Liver (tissue), 9 donors: Measurements from ENCODE around the gene EIF1B. TPM values are rescaled to one million over a fixed set of nuclear protein-coding genes. Genes with fewer than 3 reads are reported as not detected.

Experiments
- DNase-seq: peaks from one replicate; pipeline ENCODE4 v3.0.0-alpha.2; 2017; ENCODE audit warnings: low spot score
- H3K27ac ChIP-seq, 2 donors: one replicate each; pipeline ENCODE4 v1.7.0; 2013; ENCODE audit warnings: inconsistent platforms in 2 of 2, low read length in 2 of 2, control low read depth in 1 of 2, low read depth in 1 of 2, mild to moderate bottlenecking in 1 of 2
- H3K27me3 ChIP-seq, 4 donors: one replicate each; pipeline versions ENCODE4 v1.6.1 to v1.7.0; 2013; ENCODE audit warnings: low read length in 3 of 4, inconsistent platforms in 1 of 4, mild to moderate bottlenecking in 1 of 4, moderate library complexity in 1 of 4; ENCODE audit not compliant: control insufficient read depth in 4 of 4, insufficient read depth in 4 of 4
- H3K36me3 ChIP-seq, 4 donors: one replicate each; pipeline versions ENCODE4 v1.6.1 to v1.7.0; 2013; ENCODE audit warnings: low read length in 3 of 4, mild to moderate bottlenecking in 3 of 4, low read depth in 1 of 4, moderate library complexity in 1 of 4; ENCODE audit not compliant: control insufficient read depth in 4 of 4, insufficient read depth in 3 of 4
- H3K4me1 ChIP-seq, 4 donors: one replicate each; pipeline versions ENCODE4 v1.6.1 to v1.7.0; 2013; ENCODE audit warnings: low read length in 3 of 4, mild to moderate bottlenecking in 3 of 4, moderate library complexity in 1 of 4; ENCODE audit not compliant: control insufficient read depth in 4 of 4, insufficient read depth in 4 of 4
- H3K4me3 ChIP-seq, 3 donors: one replicate each; pipeline versions ENCODE4 v1.6.1 to v1.7.0; 2013; ENCODE audit warnings: low read length in 3 of 3, control low read depth in 1 of 3, low read depth in 1 of 3, mild to moderate bottlenecking in 1 of 3
- H3K9ac ChIP-seq, 2 donors: one replicate each; pipeline ENCODE4 v1.7.0; 2013; ENCODE audit warnings: low read length in 2 of 2, mild to moderate bottlenecking in 2 of 2, moderate library complexity in 2 of 2, control low read depth in 1 of 2, low read depth in 1 of 2
- H3K9me3 ChIP-seq, 4 donors: one replicate each; pipeline versions ENCODE4 v1.6.1 to v1.7.0; 2013; ENCODE audit warnings: low read length in 3 of 4; ENCODE audit not compliant: control insufficient read depth in 4 of 4
- ATF3 ChIP-seq: IDR thresholded peaks from 2 replicates; pipeline ENCODE4 v1.6.1; 2016; ENCODE audit warnings: antibody characterized with exemption
- CTCF ChIP-seq: fragments of 150-350 bp; IDR thresholded peaks from 2 replicates; pipeline ENCODE4 v1.5.1; 2017; ENCODE audit warnings: improper control_type of control experiment, low read depth, low read length; ENCODE audit not compliant: missing input control
- EGR1 ChIP-seq, 2 donors: IDR thresholded peaks; 2 replicates each; pipeline ENCODE4 v1.6.1; 2016 to 2018; ENCODE audit warnings: antibody characterized with exemption in 2 of 2, low read depth in 2 of 2
- FOXA1 ChIP-seq: IDR thresholded peaks from 2 replicates; pipeline ENCODE4 v1.6.1; 2016; ENCODE audit warnings: antibody characterized with exemption
- FOXA2 ChIP-seq: IDR thresholded peaks from 2 replicates; pipeline ENCODE4 v1.6.1; 2016; ENCODE audit warnings: antibody characterized with exemption
- GABPA ChIP-seq, 2 donors: IDR thresholded peaks in 1 of 2; conservative IDR thresholded peaks in 1 of 2; 2 replicates each; pipeline ENCODE4 v1.6.1; 2016; ENCODE audit warnings: antibody characterized with exemption in 2 of 2, mild to moderate bottlenecking in 1 of 2, moderate library complexity in 1 of 2
- HNF4A ChIP-seq, 2 donors: conservative IDR thresholded peaks; 2 replicates each; pipeline ENCODE4 v1.6.1; 2016; ENCODE audit warnings: antibody characterized with exemption in 2 of 2, mild to moderate bottlenecking in 2 of 2
- HNF4G ChIP-seq: IDR thresholded peaks from 2 replicates; pipeline ENCODE4 v1.6.1; 2016; ENCODE audit warnings: antibody characterized with exemption
- JUND ChIP-seq, 2 donors: IDR thresholded peaks; 2 replicates each; pipeline ENCODE4 v1.6.1; 2016; ENCODE audit warnings: antibody characterized with exemption in 2 of 2
- MAX ChIP-seq: IDR thresholded peaks from 2 replicates; pipeline ENCODE4 v1.6.1; 2016; ENCODE audit warnings: antibody characterized with exemption
- NR2F2 ChIP-seq: IDR thresholded peaks from 2 replicates; pipeline ENCODE4 v1.6.1; 2016; ENCODE audit warnings: antibody characterized with exemption
- RAD21 ChIP-seq, 2 donors: IDR thresholded peaks; 2 replicates each; pipeline ENCODE4 v1.6.1; 2016; ENCODE audit warnings: antibody characterized with exemption in 2 of 2, mild to moderate bottlenecking in 2 of 2
- REST ChIP-seq: IDR thresholded peaks from 2 replicates; pipeline ENCODE4 v1.6.1; 2016; ENCODE audit warnings: antibody characterized with exemption, mild to moderate bottlenecking
- RXRA ChIP-seq, 2 donors: IDR thresholded peaks; 2 replicates each; pipeline ENCODE4 v1.6.1; 2017 to 2018; ENCODE audit warnings: antibody characterized with exemption in 2 of 2, mild to moderate bottlenecking in 1 of 2
- SP1 ChIP-seq: IDR thresholded peaks from 2 replicates; pipeline ENCODE4 v1.6.1; 2018; ENCODE audit warnings: antibody characterized with exemption, mild to moderate bottlenecking
- TAF1 ChIP-seq: conservative IDR thresholded peaks from 2 replicates; pipeline ENCODE4 v1.6.1; 2016; ENCODE audit warnings: antibody characterized with exemption, mild to moderate bottlenecking
- YY1 ChIP-seq: IDR thresholded peaks from 2 replicates; pipeline ENCODE4 v1.6.1; 2016; ENCODE audit warnings: antibody characterized with exemption, mild to moderate bottlenecking
- ZBTB33 ChIP-seq: IDR thresholded peaks from 2 replicates; pipeline ENCODE4 v1.6.1; 2016; ENCODE audit warnings: antibody characterized with exemption
- WGBS: extraction: QIAGEN DNeasy Blood & Tissue Kit; methylation state at CpG from one replicate; pipeline ENCODE4 v1.1.7; 2013; 5-methylcytosine and 5-hydroxymethylcytosine counted together
- polyA plus RNA-seq, 2 donors: library from polyadenylated mRNA; stranded (reverse) in 1 of 2; unstranded in 1 of 2; fragments of 200-250 nt in 1 of 2; fragments of >200 nt in 1 of 2; fragmentation: Nextera tagmentation in 1 of 2; extraction: Ambion mirVana in 1 of 2; gene quantifications; one replicate each; pipeline versions ENCODE4 v1.2.1 to v1.2.3, GENCODE V29; 2013 to 2015
- total RNA-seq, 2 donors: library from RNA; depleted of rRNA; stranded (reverse); fragments of >200 nt; gene quantifications; one replicate each; pipeline ENCODE4 v1.2.3, GENCODE V29; 2014
- donor health status: healthy.
- donor health status: healthy.
- donor health status: healthy.
- donor health status: healthy.
- donor health status: healthy.

Gene EIF1B
- total and polyA plus RNA-seq, 4 donors, result 10.9 to 33.8 (median 27.8) TPM

GRCh38 chr3:40355410-40355809 is 45.9 kb downstream of the EIF1B start:
- Histone ChIP-seq H3K27me3 (no peaks in the 10 kb centered on the region), H3K4me1 (no peaks in the 10 kb centered on the region), H3K36me3 (no peaks in the 10 kb centered on the region), H3K9me3 (no peaks in the 10 kb centered on the region), H3K27ac (no peak overlapping the region), H3K9ac (no peak overlapping the region), H3K4me3 (no peak overlapping the region)
- WGBS, result 82% methylated on average over 2 of the region's 2 CpGs
- no peak for TF ChIP-seq TAF1
- TF ChIP-seq RXRA (IDR thresholded peaks at IDR 0.05), result no peak
- no peak for TF ChIP-seq GABPA (IDR thresholded peaks at IDR 0.05 in 1 of 2, conservative IDR thresholded peaks at IDR 0.05 in 1 of 2)
- no peak for TF ChIP-seq ATF3
- no peak for TF ChIP-seq ZBTB33
- no peak for TF ChIP-seq HNF4G
- TF ChIP-seq NR2F2, result no peak
- TF ChIP-seq MAX, result no peak
- TF ChIP-seq YY1, result no peak
- no peak for TF ChIP-seq EGR1 (IDR thresholded peaks at IDR 0.05; ENCODE audit: low read depth in 2 of 2)
- no peak for TF ChIP-seq FOXA1
- TF ChIP-seq RAD21 (IDR thresholded peaks at IDR 0.05), result no peak
- DNase-seq, result no peak

GRCh38 chr3:40358454-40358853 is 48.9 kb downstream of the EIF1B start:
- Histone ChIP-seq H3K4me3 (no peak overlapping the region), H3K36me3 (no peaks in the 10 kb centered on the region), H3K27me3 (no peaks in the 10 kb centered on the region), H3K9me3 (no peaks in the 10 kb centered on the region), H3K27ac (no peak overlapping the region), H3K4me1 (no peaks in the 10 kb centered on the region), H3K9ac (no peak overlapping the region)
- no peak for TF ChIP-seq SP1
- TF ChIP-seq YY1, result no peak
- no peak for TF ChIP-seq JUND (IDR thresholded peaks at IDR 0.05)
- no peak for TF ChIP-seq RAD21 (IDR thresholded peaks at IDR 0.05)
- no peak for TF ChIP-seq MAX
- TF ChIP-seq FOXA1, result no peak
- TF ChIP-seq ZBTB33, result no peak
- no peak for TF ChIP-seq REST
- TF ChIP-seq EGR1 (IDR thresholded peaks at IDR 0.05; ENCODE audit: low read depth in 2 of 2), result no peak
- TF ChIP-seq GABPA (IDR thresholded peaks at IDR 0.05 in 1 of 2, conservative IDR thresholded peaks at IDR 0.05 in 1 of 2), result no peak
- no peak for TF ChIP-seq TAF1
- TF ChIP-seq NR2F2, result no peak
- no peak for TF ChIP-seq ATF3
- TF ChIP-seq HNF4A (conservative IDR thresholded peaks at IDR 0.05), result no peak
- TF ChIP-seq CTCF, result no peak
- no peak for TF ChIP-seq HNF4G
- TF ChIP-seq RXRA (IDR thresholded peaks at IDR 0.05), result no peak
- no peak for TF ChIP-seq FOXA2
- DNase-seq, result no peak
- WGBS, result 76% methylated on average over 1 of the region's 1 CpG
